HFF-Myc (cell line): ENCODE results near the gene ADSL.
A peak's percentile ranks its signal among the peaks of the same experiment; 100 is the strongest.

Experiments used
- DNase-seq: peaks from one replicate; pipeline ENCODE4 v3.0.0-alpha.2; 2011; ENCODE audit warnings: low read depth; ENCODE audit errors: extremely low read depth
- H3K4me3 ChIP-seq: replicated peaks from 2 replicates; pipeline ENCODE4 v1.5.1; 2011; ENCODE audit warnings: low read depth, mild to moderate bottlenecking, control low read depth, low read length
- CTCF ChIP-seq: IDR thresholded peaks from 2 replicates; pipeline ENCODE4 v1.5.1; 2012; ENCODE audit warnings: mild to moderate bottlenecking, low read depth, low read length, control low read depth; ENCODE audit errors: missing control alignments

Gene ADSL

DNA sequence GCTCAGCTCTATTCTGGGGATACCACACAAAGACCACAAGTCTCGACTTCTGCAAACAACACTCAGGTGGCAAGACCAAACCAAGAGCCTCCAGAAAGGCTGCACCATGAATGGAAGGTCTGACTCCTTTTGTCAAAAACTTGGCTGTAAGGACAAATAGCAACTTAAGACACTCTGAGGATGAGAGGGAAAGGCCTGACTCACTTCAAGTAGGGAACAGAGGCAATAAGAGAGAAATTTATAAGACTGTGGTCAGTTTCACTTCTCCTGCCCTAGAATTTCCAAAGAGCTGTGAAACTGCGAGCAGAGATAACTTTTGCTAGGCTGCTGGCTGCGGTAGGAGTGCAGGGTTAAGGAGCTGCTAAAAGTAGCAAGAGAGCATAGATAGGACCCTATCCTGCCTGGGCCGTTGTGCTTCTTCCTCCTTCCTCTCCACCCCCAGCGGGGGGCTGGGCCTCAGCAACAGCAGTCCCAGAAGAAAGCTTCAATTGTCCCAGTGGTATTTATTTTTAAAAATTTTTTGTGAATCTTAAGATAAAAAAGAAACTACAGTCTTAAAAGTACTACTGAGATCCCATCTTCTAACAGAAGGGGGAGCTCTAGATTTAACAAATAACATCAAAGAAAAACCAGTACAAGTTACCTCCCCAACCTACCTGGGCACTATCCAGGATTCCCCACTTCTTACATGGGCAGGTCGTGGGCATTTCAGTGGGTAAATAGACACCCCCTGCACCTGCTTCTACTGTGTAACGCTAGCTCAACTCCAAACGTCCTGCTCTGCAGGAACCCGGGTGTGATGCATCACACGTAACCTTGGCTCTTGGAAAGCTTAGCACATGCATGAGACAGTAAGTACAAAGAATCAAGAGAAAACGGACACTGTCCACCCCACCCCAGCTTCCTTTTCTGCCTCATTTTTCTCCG, 90.5 kb downstream of the ADSL start:
- no peak for DNase-seq
- no peak overlapping the region for H3K4me3 ChIP-seq
- peak; percentile 42 for TF ChIP-seq CTCF
